ENCODE results near the gene TTLL5.

- no peak for TF ChIP-seq GATA2 (IDR thresholded peaks at IDR 0.05; ENCODE audit: low read depth, low read length)
- no peak for TF ChIP-seq GATA3 (IDR thresholded peaks at IDR 0.05; ENCODE audit: low read depth, low read length)
These were observed 146.8 kb downstream of the TTLL5 start for GRCh38 chr14:75807667-75808360.
